B cell (primary cell): Measurements from ENCODE around the gene CCDC17. TPM values are rescaled to one million over a fixed set of nuclear protein-coding genes. Genes with fewer than 3 reads are reported as not detected.

Experiments
- ATAC-seq: fragments of 200-7000 bp; cut with Tn5 transposase; one replicate; pipeline ENCODE4 v1.10.0; 2021; ENCODE audit warnings: low read depth, mild to moderate bottlenecking, moderate number of reproducible peaks, moderate library complexity
- CTCF ChIA-PET: fragments of 350-600 bp; sonication (Branson Sonifier 250); formaldehyde crosslinking; loops from one replicate; lab custom pipeline; 2021; ENCODE audit warnings: antibody characterized with exemption, inconsistent platforms; lab: Charles Lee
- POLR2A ChIA-PET: fragments of 350-600 bp; sonication (Branson Sonifier 250); formaldehyde crosslinking; loops from one replicate; lab custom pipeline; 2021; ENCODE audit warnings: antibody characterized with exemption; lab: Charles Lee
- DNase-seq: peaks from one replicate; pipeline ENCODE4 v3.0.0; 2013
- H2AFZ ChIP-seq: 2 replicates; pipeline ENCODE4 v1.6.1; 2012; ENCODE audit warnings: mild to moderate bottlenecking, low read depth, low read length; ENCODE audit not compliant: insufficient read depth, poor library complexity, severe bottlenecking
- H3K27ac ChIP-seq, 2 donors: 1 replicate in 1 of 2; 2 replicates in 1 of 2; pipeline ENCODE4 v1.5.1; 2012 to 2013; ENCODE audit warnings: low read length in 2 of 2, mild to moderate bottlenecking in 2 of 2, moderate library complexity in 1 of 2
- H3K27me3 ChIP-seq, 4 experiments: fragments of 200-600 bp in 1 of 4; sonication (generic) in 1 of 4; replicated peaks in 1 of 4; 1 replicate in 2 of 4; 2 replicates in 2 of 4; pipeline versions ENCODE4 v1.6.1 to v1.7.0; 2013 to 2016; ENCODE audit warnings: low read length in 3 of 4, mild to moderate bottlenecking in 2 of 4, mixed read lengths in 1 of 4, moderate library complexity in 1 of 4; ENCODE audit not compliant: insufficient read depth in 4 of 4, control insufficient read depth in 3 of 4; ENCODE audit errors: control extremely low read depth in 1 of 4
- H3K36me3 ChIP-seq, 2 experiments: replicated peaks in 1 of 2; 1 replicate in 1 of 2; 2 replicates in 1 of 2; pipeline versions ENCODE4 v1.6.1 to v1.7.1; 2013; ENCODE audit warnings: low read length in 1 of 2; ENCODE audit not compliant: insufficient read depth in 2 of 2, control insufficient read depth in 1 of 2; ENCODE audit errors: control extremely low read depth in 1 of 2, extremely low read depth in 1 of 2
- H3K4me1 ChIP-seq, 2 donors: fragments of 200-600 bp in 1 of 2; sonication (generic) in 1 of 2; 1 replicate in 1 of 2; 2 replicates in 1 of 2; pipeline versions ENCODE4 v1.5.1 to v1.6.1; 2013 to 2017; ENCODE audit warnings: low read length in 2 of 2; ENCODE audit not compliant: control insufficient read depth in 2 of 2, insufficient read depth in 2 of 2
- H3K4me2 ChIP-seq: replicated peaks from 2 replicates; pipeline ENCODE3; 2012; ENCODE audit warnings: mild to moderate bottlenecking, low read depth, low read length; ENCODE audit not compliant: poor library complexity, severe bottlenecking
- H3K4me3 ChIP-seq, 5 experiments: fragments of 200-600 bp in 1 of 5; sonication (generic) in 1 of 5; 1 replicate in 3 of 5; 2 replicates in 2 of 5; pipeline versions ENCODE4 v1.5.1 to v1.7.0; 2011 to 2016; ENCODE audit warnings: low read length in 4 of 5, mild to moderate bottlenecking in 4 of 5, low read depth in 2 of 5, control low read depth in 1 of 5, moderate library complexity in 1 of 5; ENCODE audit not compliant: insufficient read depth in 1 of 5; ENCODE audit errors: control extremely low read depth in 1 of 5, extremely low read depth in 1 of 5
- H3K79me2 ChIP-seq: fragments of 200-600 bp; sonication (generic); one replicate; pipeline ENCODE4 v1.6.0; 2016; ENCODE audit warnings: low read length; ENCODE audit not compliant: control insufficient read depth, insufficient read depth
- H3K9ac ChIP-seq: fragments of 200-600 bp; sonication (generic); 2 replicates; pipeline ENCODE4 v1.6.1; 2017; ENCODE audit warnings: mild to moderate bottlenecking, low read length, moderate library complexity
- H3K9me3 ChIP-seq, 3 donors: one replicate each; pipeline versions ENCODE4 v1.6.1 to v1.7.1; 2013; ENCODE audit warnings: low read length in 2 of 3; ENCODE audit not compliant: control insufficient read depth in 2 of 3, insufficient read depth in 1 of 3; ENCODE audit errors: control extremely low read depth in 1 of 3
- H4K20me1 ChIP-seq: 2 replicates; pipeline ENCODE4 v1.6.0; 2012; ENCODE audit warnings: mild to moderate bottlenecking, low read length; ENCODE audit not compliant: insufficient read depth, control insufficient read depth, poor library complexity, severe bottlenecking
- H3K27ac Mint-ChIP-seq: one replicate; pipeline ENCODE4 v1.8.0; 2021; ENCODE audit warnings: mixed read lengths
- H3K27me3 Mint-ChIP-seq: one replicate; pipeline ENCODE4 v1.8.0; 2021; ENCODE audit warnings: mixed read lengths
- H3K4me1 Mint-ChIP-seq: one replicate; pipeline ENCODE4 v1.8.0; 2021; ENCODE audit warnings: mixed read lengths
- H3K4me3 Mint-ChIP-seq: one replicate; pipeline ENCODE4 v1.8.0; 2021; ENCODE audit warnings: mixed read lengths
- H3K9me3 Mint-ChIP-seq: one replicate; pipeline ENCODE4 v1.8.0; 2022; ENCODE audit warnings: mixed read lengths; ENCODE audit not compliant: insufficient read depth
- CTCF ChIP-seq: fragments of 200-600 bp; IDR thresholded peaks from one replicate; pipeline ENCODE4 v1.8.0; 2022; ENCODE audit warnings: antibody characterized with exemption, mild to moderate bottlenecking
- EZH2 ChIP-seq: IDR thresholded peaks from 2 replicates; pipeline ENCODE4 v1.6.1; 2012; ENCODE audit warnings: borderline replicate concordance, low read depth, mild to moderate bottlenecking, moderate library complexity, low read length; ENCODE audit not compliant: insufficient read depth, poor library complexity, severe bottlenecking
- WGBS: methylation state at CpG from one replicate; pipeline ENCODE4 v1.1.5; 2013; ENCODE audit warnings: missing lambda C conversion rate; ENCODE audit not compliant: insufficient coverage; 5-methylcytosine and 5-hydroxymethylcytosine counted together
- intact Hi-C: fragments of 100-400 bp; cut with micrococcal nuclease; formaldehyde crosslinking; loops from one replicate; pipeline ENCODE4 v1.10.0; 2022
- polyA plus RNA-seq: library from polyadenylated mRNA; depleted of rRNA; stranded (reverse); fragments of >200 nt; gene quantifications from 2 replicates; pipeline ENCODE4 v1.2.3, GENCODE V29; 2012
- total RNA-seq, 2 donors: library from RNA; stranded (reverse); fragments of 120-200 nt in 1 of 2; gene quantifications; 1 replicate in 1 of 2; 2 replicates in 1 of 2; pipeline versions ENCODE4 v1.2.3 to v1.2.4, GENCODE V29; 2013 to 2022

Gene CCDC17
- total and polyA plus RNA-seq, 2 donors (not counting 1 experiment from before 2014, with no cell fraction given): 2.9 to 8.2 TPM

GRCh38 chr1:45583264-45583665 is 40.6 kb downstream of the CCDC17 start:
- H3K79me2 ChIP-seq: peaks cover 40% of the 10 kb centered on the region
- peaks cover 0 to 10% (median 0%) of the 10 kb centered on the region in 3 donors for H3K9me3 ChIP-seq
- whole genome bisulfite sequencing: 0% methylated on average over 15 of the region's 19 CpGs
- DNase-seq (peak; percentile 98), ATAC-seq (peak; percentile 75)
- H3K27me3 ChIP-seq: no peaks in the 10 kb centered on the region
- peaks cover 40 to 49% of the 10 kb centered on the region in 2 donors for H3K4me1 ChIP-seq
- H3K36me3 ChIP-seq: no peaks in the 10 kb centered on the region
- Mint-ChIP-seq H3K27ac (peak overlapping the region; percentile 97), H3K4me1 (peaks cover 41% of the 10 kb centered on the region), H3K4me3 (peak overlapping the region; percentile 99), H3K27me3 (no peaks in the 10 kb centered on the region), H3K9me3 (no peaks in the 10 kb centered on the region)
- peak overlapping the region; percentile 94 for H2AFZ ChIP-seq
- peak overlapping the region; percentile 91 to 100 (median 97) for H3K4me3 ChIP-seq
- ChIA-PET CTCF (interaction anchor here (0.8 to 6.9 kb wide), 8 partner anchors 13 to 569 kb away, joined by 3 to 57 read pairs (median 7); partner anchors contain the start of gene AKR1A1), POLR2A (interaction anchor here (0.9 to 4.1 kb wide), 9 partner anchors 16 to 783 kb away, joined by 3 to 31 read pairs (median 8); partner anchors contain the start of genes AKR1A1, GPBP1L1, MUTYH and PLK3)
- intact Hi-C loops: loop anchor here (1.0 to 5.0 kb wide), 7 partner anchors 33 to 870 kb away; partner anchors contain the start of genes AKR1A1, CCDC163, IPP and MMACHC
- peaks cover 33% of the 10 kb centered on the region for H4K20me1 ChIP-seq
- TF ChIP-seq EZH2 (no peak), CTCF (no peak)
- H3K9ac ChIP-seq: peak overlapping the region; percentile 92
- peak overlapping the region; percentile 80 to 82 for H3K27ac ChIP-seq
- H3K4me2 ChIP-seq: peak overlapping the region; percentile 89

- TF ChIP-seq CTCF (no peak), EZH2 (no peak)
- Histone ChIP-seq H4K20me1 (no peaks in the 10 kb centered on the region), H3K27me3 (no peaks in the 10 kb centered on the region), H3K4me1 (no peaks in the 10 kb centered on the region), H3K36me3 (peaks cover 0 to 14% of the 10 kb centered on the region in 2 experiments), H3K4me2 (no peak overlapping the region), H3K79me2 (no peaks in the 10 kb centered on the region), H3K4me3 (no peak overlapping the region), H2AFZ (no peak overlapping the region), H3K9ac (no peak overlapping the region), H3K9me3 (no peaks in the 10 kb centered on the region), H3K27ac (no peak overlapping the region)
- WGBS: 94% methylated on average over 3 of the region's 7 CpGs
- ChIA-PET POLR2A (no interaction called here), CTCF (interaction anchor here (1.1 to 13.3 kb wide), 2 partner anchors 65 to 214 kb away, joined by 3 to 351 read pairs; no protein-coding TSS in a partner anchor)
- no peak for ATAC-seq
- intact Hi-C loops: no loop called here
- no peaks in the 10 kb centered on the region for H3K27me3 Mint-ChIP-seq
- no peaks in the 10 kb centered on the region for H3K9me3 Mint-ChIP-seq
- no peak for DNase-seq
- peaks cover 2% of the 10 kb centered on the region for H3K4me1 Mint-ChIP-seq
- H3K27ac Mint-ChIP-seq: no peak overlapping the region
- no peak overlapping the region for H3K4me3 Mint-ChIP-seq
Measured at GRCh38 chr1:45574105-45574626, 49.7 kb downstream of the CCDC17 start.
